ENCODE results near the gene ZMAT3. TPM values are rescaled to one million over a fixed set of nuclear protein-coding genes. Genes with fewer than 3 reads are reported as not detected.
A peak's percentile ranks its signal among the peaks of the same experiment; 100 is the strongest.

Gene ZMAT3
- total and polyA plus RNA-seq, 2 of the 13 experiments (the other 11 are each of a cell fraction or from before 2014, with no cell fraction given), result 11.4 to 11.7 TPM

GRCh38 chr3:179015551-179016020 lies 56.0 kb downstream of the ZMAT3 start (continued):
- TF ChIP-seq HNF4G (IDR thresholded peaks at IDR 0.05; ENCODE audit: borderline replicate concordance, low read depth, low read length), result peak; percentile 95
- TF ChIP-seq HNF4G (CRISPR knock-in tag; IDR thresholded peaks at IDR 0.05; ENCODE audit: borderline replicate concordance, low read depth), result peak; percentile 54; the same call in 1 of the 2 replicates
- TF ChIP-seq RAD21 (CRISPR knock-in tag; IDR thresholded peaks at IDR 0.05), result peak; percentile 66; the same call in 1 of the 2 replicates
- peak; percentile 82 for TF ChIP-seq STAG1 (CRISPR knock-in tag; IDR thresholded peaks at IDR 0.05)
- TF ChIP-seq RFXAP (CRISPR knock-in tag; IDR thresholded peaks at IDR 0.05; ENCODE audit: borderline replicate concordance), result no peak
- TF ChIP-seq THAP11 (CRISPR knock-in tag; IDR thresholded peaks at IDR 0.05), result 0 out of 2 replicates have a peak, but pooled peaks have one; percentile 28

- Histone ChIP-seq H3K79me2 (ENCODE audit: insufficient read depth, low read length) (no peaks in the 10 kb centered on the region), H3K27ac (ENCODE audit: extremely low read length, insufficient read depth, low read length) (no peak overlapping the region), H3K27me3 (ENCODE audit: control insufficient read depth in 1 of 2, insufficient read depth in 2 of 2, low read length in 2 of 2) (no peaks in the 10 kb centered on the region), H3K9me3 (ENCODE audit: low read length) (no peaks in the 10 kb centered on the region), H2AFZ (ENCODE audit: low read length) (no peak overlapping the region), H3K36me3 (replicated peaks in 1 of 2; ENCODE audit: control insufficient read depth in 1 of 2, insufficient read depth in 2 of 2, low read length in 2 of 2) (no peaks in the 10 kb centered on the region; a peak in 1 of 5 replicates), H3K4me1 (ENCODE audit: insufficient read depth, low read length) (no peaks in the 10 kb centered on the region), H3K9ac (ENCODE audit: insufficient read depth, low read depth, low read length) (no peak overlapping the region), H3K4me2 (ENCODE audit: low read depth, low read length) (no peak overlapping the region), H4K20me1 (ENCODE audit: insufficient read depth, low read length) (no peaks in the 10 kb centered on the region), H3K4me3 (replicated peaks in 1 of 3; ENCODE audit: insufficient read depth in 1 of 3, low read depth in 2 of 3, low read length in 3 of 3) (no peak overlapping the region)
- DNase-seq (ENCODE audit: low spot score) (no peak), ATAC-seq (no peak), FAIRE-seq (no peak)
- 100% methylated on average over 2 of the region's 2 CpGs for WGBS (ENCODE audit: low lambda C conversion rate)
- ChIA-PET CTCF (ENCODE audit: low intra/inter-chr PET ratio, low total read pairs) (no interaction called here), POLR2A (no interaction called here)
- in situ Hi-C loops (cut with HindIII; ENCODE audit: extremely low pct_ligation_motif_present, low pct_unique_long_range_greater_than_20kb) (no loop called here), intact Hi-C loops (cut with micrococcal nuclease; ENCODE audit: unreplicated experiment) (no loop called here)
- no TSS peak for BruUV-seq (replicated peaks)
- TF ChIP-seq RARG (CRISPR knock-in tag; IDR thresholded peaks at IDR 0.05; ENCODE audit: low read depth) (no peak), E2F1 (CRISPR knock-in tag; IDR thresholded peaks at IDR 0.05) (no peak), ZNF432 (CRISPR knock-in tag; IDR thresholded peaks at IDR 0.05; ENCODE audit: borderline replicate concordance) (no peak), ETV5 (CRISPR knock-in tag; IDR thresholded peaks at IDR 0.05; ENCODE audit: borderline replicate concordance) (no peak), FUBP1 (CRISPR knock-in tag; IDR thresholded peaks at IDR 0.05; ENCODE audit: borderline replicate concordance) (no peak), MED1 (CRISPR knock-in tag; IDR thresholded peaks at IDR 0.05) (no peak), WIZ (CRISPR knock-in tag; IDR thresholded peaks at IDR 0.05) (no peak), EP300 (IDR thresholded peaks at IDR 0.05; ENCODE audit: low read depth in 2 of 2, low read length in 2 of 2) (no peak), EP300 (CRISPR knock-in tag; IDR thresholded peaks at IDR 0.05; ENCODE audit: borderline replicate concordance) (no peak), PCBP2 (optimal IDR thresholded peaks at IDR 0.05; ENCODE audit: low read depth, low read length, poor library complexity, severe bottlenecking) (no peak), CBX1 (IDR thresholded peaks at IDR 0.05; ENCODE audit: low read depth) (no peak), CHD4 (IDR thresholded peaks at IDR 0.05; ENCODE audit: borderline replicate concordance, low read length) (no peak), NFIB (CRISPR knock-in tag; IDR thresholded peaks at IDR 0.05; ENCODE audit: borderline replicate concordance) (no peak), RBFOX2 (IDR thresholded peaks at IDR 0.05; ENCODE audit: low read depth, low read length) (no peak), MED13 (CRISPR knock-in tag; IDR thresholded peaks at IDR 0.05) (no peak), ZNF331 (CRISPR knock-in tag; IDR thresholded peaks at IDR 0.05) (no peak), SP4 (CRISPR knock-in tag; IDR thresholded peaks at IDR 0.05) (no peak), CREB1 (IDR thresholded peaks at IDR 0.05) (no peak), CREB1 (CRISPR knock-in tag; IDR thresholded peaks at IDR 0.05) (no peak)
Measured at GRCh38 chr3:179005706-179006105, 65.9 kb downstream of the ZMAT3 start.
